Gastroesophageal sphincter (tissue), 4 donors: ENCODE data around the gene CATSPER4. TPM values are rescaled to one million over a fixed set of nuclear protein-coding genes. Genes with fewer than 3 reads are reported as not detected.

Experiments used
- ATAC-seq: fragments of 150-250 bp; one replicate; pipeline ENCODE4 v1.9.1; 2016; ENCODE audit warnings: mild to moderate bottlenecking, moderate library complexity
- H3K27ac ChIP-seq, 4 donors: fragments of 200-600 bp; sonication (generic) in 3 of 4; 1 replicate in 3 of 4; 2 replicates in 1 of 4; pipeline ENCODE4 v1.5.1; 2016 to 2019
- H3K27me3 ChIP-seq: fragments of 200-600 bp; sonication (generic); one replicate; pipeline ENCODE4 v1.5.1; 2019
- H3K36me3 ChIP-seq, 2 donors: fragments of 200-600 bp; sonication (generic); one replicate each; pipeline ENCODE4 v1.5.1; 2019; ENCODE audit warnings: control low read depth in 1 of 2
- H3K4me1 ChIP-seq, 3 donors: fragments of 200-600 bp; sonication (generic); 1 replicate in 2 of 3; 2 replicates in 1 of 3; pipeline ENCODE4 v1.5.1; 2016 to 2019; ENCODE audit warnings: control low read depth in 2 of 3
- H3K4me3 ChIP-seq, 2 donors: fragments of 200-600 bp; sonication (generic); one replicate each; pipeline ENCODE4 v1.5.1; 2019; ENCODE audit warnings: mild to moderate bottlenecking in 1 of 2, moderate library complexity in 1 of 2
- H3K9me3 ChIP-seq, 3 donors: fragments of 200-600 bp; sonication (generic); one replicate each; pipeline ENCODE4 v1.5.1; 2017 to 2019; ENCODE audit warnings: control low read depth in 2 of 3
- CTCF ChIP-seq, 4 experiments: fragments of 200-600 bp in 2 of 4; fragments of 450-650 bp in 2 of 4; sonication (generic) in 1 of 4; IDR thresholded peaks; one replicate each; pipeline ENCODE4 v1.5.1; 2017 to 2019; ENCODE audit warnings: antibody characterized with exemption in 4 of 4, mild to moderate bottlenecking in 2 of 4, moderate library complexity in 2 of 4
- EP300 ChIP-seq: sonication (generic); formaldehyde crosslinking; IDR thresholded peaks from one replicate; pipeline ENCODE4 v1.6.1; 2017; ENCODE audit warnings: antibody characterized with exemption, mild to moderate bottlenecking
- POLR2A ChIP-seq, 2 donors: fragments of 450-650 bp; IDR thresholded peaks; one replicate each; pipeline ENCODE4 v1.6.1; 2017; ENCODE audit warnings: antibody characterized with exemption in 2 of 2, mild to moderate bottlenecking in 2 of 2, moderate library complexity in 1 of 2
- POLR2AphosphoS5 ChIP-seq: sonication (generic); formaldehyde crosslinking; IDR thresholded peaks from one replicate; pipeline ENCODE4 v1.6.1; 2017; ENCODE audit warnings: antibody characterized with exemption
- WGBS, 2 donors: methylation state at CpG; one replicate each; pipeline ENCODE4 v1.1.5; 2018; ENCODE audit warnings: low coverage in 1 of 2; 5-methylcytosine and 5-hydroxymethylcytosine counted together
- total RNA-seq, 4 donors: library from RNA; depleted of rRNA; stranded (reverse); fragments of >200 nt; gene quantifications; one replicate each; pipeline ENCODE4 v1.1.0, GENCODE V29; 2016

CATSPER4 gene
- total RNA-seq, 4 donors from 2014 or later = not detected

DNA sequence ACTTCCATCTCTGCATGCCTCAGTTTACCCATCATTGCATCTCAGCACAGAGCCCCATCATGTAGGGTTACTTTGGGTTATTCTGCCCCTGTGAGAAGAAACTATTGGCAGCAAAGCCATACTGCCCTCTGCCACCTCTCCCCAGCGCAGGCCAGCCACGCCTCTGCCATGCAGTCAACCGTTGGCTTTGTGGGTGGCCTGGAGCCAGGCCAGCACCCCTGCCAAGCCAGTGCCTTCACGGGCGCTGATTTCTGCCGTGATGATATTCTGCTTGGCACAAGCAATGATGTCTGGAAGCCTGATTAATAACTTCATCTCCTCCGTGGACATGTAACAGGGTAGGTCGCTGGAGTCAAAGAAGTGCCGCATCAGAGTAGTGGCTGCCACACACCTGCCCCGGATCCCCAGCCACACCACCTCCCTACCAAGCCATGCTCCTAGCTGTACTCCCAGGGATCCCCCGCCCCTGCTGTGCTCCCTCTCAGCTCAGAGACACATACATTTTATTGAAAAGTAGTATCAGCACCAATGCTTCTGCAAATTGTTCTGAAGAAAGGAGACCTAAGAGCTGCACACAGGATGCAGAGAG is 28.6 kb downstream of the CATSPER4 start:
- Histone ChIP-seq H3K4me3 (no peak overlapping the region), H3K27me3 (peaks cover 31% of the 10 kb centered on the region), H3K27ac (no peak overlapping the region), H3K36me3 (no peaks in the 10 kb centered on the region), H3K4me1 (no peaks in the 10 kb centered on the region), H3K9me3 (no peaks in the 10 kb centered on the region)
- TF ChIP-seq CTCF (IDR thresholded peaks at IDR 0.05) (no peak), EP300 (no peak), POLR2A (IDR thresholded peaks at IDR 0.05) (no peak), POLR2AphosphoS5 (no peak)
- ATAC-seq = no peak
- 72% methylated on average over 2 of the region's 11 CpGs; no CpG with 5 or more reads in 1 of the 2 donors for WGBS, 2 donors

GRCh38 chr1:26220199-26220912 is 30.0 kb downstream of the CATSPER4 start:
- peaks cover 0 to 6% (median 4%) of the 10 kb centered on the region in 3 donors for H3K4me1 ChIP-seq
- WGBS, 2 donors = 40 to 83% methylated on average over 1 of the region's 27 CpGs
- no peaks in the 10 kb centered on the region for H3K36me3 ChIP-seq
- TF ChIP-seq EP300 = no peak
- no peak for TF ChIP-seq CTCF (IDR thresholded peaks at IDR 0.05)
- no peak for TF ChIP-seq POLR2AphosphoS5
- no peak for TF ChIP-seq POLR2A (IDR thresholded peaks at IDR 0.05)
- H3K9me3 ChIP-seq = no peaks in the 10 kb centered on the region
- peaks cover 43% of the 10 kb centered on the region for H3K27me3 ChIP-seq
- ATAC-seq = no peak
- no peak overlapping the region for H3K4me3 ChIP-seq
- H3K27ac ChIP-seq = no peak overlapping the region

DNA sequence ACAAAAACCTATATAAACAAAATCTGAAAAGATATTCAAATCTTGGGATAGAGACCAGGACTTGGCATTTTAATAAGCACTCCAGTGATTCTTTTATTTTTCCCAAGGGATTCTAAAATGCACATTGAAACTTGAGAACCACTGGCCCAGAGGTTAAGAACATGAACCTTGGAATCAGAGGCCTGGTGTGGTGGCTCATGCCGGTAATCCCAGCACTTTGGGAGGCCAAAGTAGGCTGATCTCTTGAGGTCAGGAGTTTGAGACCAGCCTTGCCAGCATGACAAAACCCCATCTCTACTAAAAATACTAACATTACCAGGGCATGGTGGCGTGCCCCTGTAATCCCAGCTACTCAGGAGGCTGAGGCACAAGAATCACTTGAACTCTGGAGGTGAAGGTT is 30.7 kb downstream of the CATSPER4 start:
- Histone ChIP-seq H3K27ac (no peak overlapping the region), H3K4me1 (peaks cover 0 to 14% (median 8%) of the 10 kb centered on the region in 3 donors), H3K36me3 (no peaks in the 10 kb centered on the region), H3K4me3 (no peak overlapping the region), H3K9me3 (no peaks in the 10 kb centered on the region), H3K27me3 (peaks cover 51% of the 10 kb centered on the region)
- WGBS, 2 donors = 73% methylated on average over 1 of the region's 2 CpGs; no CpG with 5 or more reads in 1 of the 2 donors
- TF ChIP-seq CTCF (IDR thresholded peaks at IDR 0.05) (no peak), POLR2A (IDR thresholded peaks at IDR 0.05) (no peak), EP300 (no peak), POLR2AphosphoS5 (no peak)
- ATAC-seq = no peak

GRCh38 chr1:26224606-26225005 is 34.2 kb downstream of the CATSPER4 start:
- H3K9me3 ChIP-seq = no peaks in the 10 kb centered on the region
- no peaks in the 10 kb centered on the region for H3K36me3 ChIP-seq
- peaks cover 0 to 14% (median 8%) of the 10 kb centered on the region in 3 donors for H3K4me1 ChIP-seq
- WGBS, 2 donors = 88 to 90% methylated on average over 2 to 4 of the region's 7 CpGs
- H3K27me3 ChIP-seq = peaks cover 65% of the 10 kb centered on the region
- TF ChIP-seq EP300 = no peak
- no peak for TF ChIP-seq POLR2A (IDR thresholded peaks at IDR 0.05)
- TF ChIP-seq CTCF (IDR thresholded peaks at IDR 0.05) = no peak
- no peak for TF ChIP-seq POLR2AphosphoS5
- no peak for ATAC-seq
- no peak overlapping the region for H3K27ac ChIP-seq
- H3K4me3 ChIP-seq = peak overlapping the region in 1 of 2 donors; percentile 46
